CD4-positive, alpha-beta T cell treated with Interleukin-10 for 1 hour (primary cell): ENCODE results near the gene KRTAP1-1.
"Not testable (repeated sequence)": the region's sequence is repeated elsewhere in the genome, so short reads cannot be mapped to it uniquely, and the experiment has no call there.

Experiments used
- DNase-seq: peaks from one replicate; pipeline ENCODE4 v3.0.0-alpha.2; 2020

The KRTAP1-1 gene

GRCh38 chr17:41055130-41055529, 13.9 kb upstream of the KRTAP1-1 start, which contains the start of gene KRTAP2-2:
Gene KRTAP2-2, minus strand, starts transcription at chr17:41055230. Its CDS starts 19 bp downstream, at chr17:41055211.
- not testable (repeated sequence) for DNase-seq

DNA sequence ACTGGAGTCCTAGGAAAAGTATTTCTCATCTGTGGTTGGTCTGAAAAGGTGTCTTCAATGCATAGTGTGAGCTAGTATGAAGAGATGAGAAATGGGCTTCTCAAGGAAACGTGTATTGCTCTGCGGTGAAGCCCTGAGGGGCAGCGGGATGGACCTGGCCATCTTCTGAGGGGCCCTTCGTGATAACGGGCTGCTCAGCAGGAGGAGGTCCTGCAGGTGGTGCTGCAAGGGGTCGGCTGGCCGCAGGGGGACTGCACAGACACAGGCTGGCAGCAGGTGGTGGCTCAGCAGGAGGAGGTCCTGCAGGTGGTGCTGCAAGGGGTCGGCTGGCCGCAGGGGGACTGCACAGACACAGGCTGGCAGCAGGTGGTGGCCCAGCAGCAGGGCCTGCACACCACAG, 13.3 kb upstream of the KRTAP1-1 start:
- not testable (repeated sequence) for DNase-seq

DNA sequence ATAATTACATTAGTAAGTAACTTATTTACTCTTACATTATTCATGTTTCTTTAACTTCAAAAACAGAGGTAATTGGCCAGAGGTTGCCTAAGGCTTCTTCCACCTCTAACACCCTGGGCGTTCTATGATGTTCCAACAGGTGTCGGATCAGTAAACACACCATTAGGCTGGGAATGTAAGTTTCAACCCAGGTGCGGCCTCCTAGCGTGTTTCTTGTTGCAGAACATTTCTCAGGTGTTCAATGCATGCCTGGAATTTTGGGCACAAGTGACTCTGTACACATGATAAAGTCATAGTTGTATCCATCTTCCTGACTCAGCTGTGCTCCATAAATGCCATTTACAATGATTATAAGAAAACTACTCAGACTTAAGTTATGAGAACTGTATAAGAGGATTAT, 12.8 kb upstream of the KRTAP1-1 start:
- DNase-seq, result no peak

GRCh38 chr17:41052566-41052965, 11.3 kb upstream of the KRTAP1-1 start:
- no peak for DNase-seq

- no peak for DNase-seq
These were observed 7.9 kb upstream of the KRTAP1-1 start for GRCh38 chr17:41049110-41049509.

DNA sequence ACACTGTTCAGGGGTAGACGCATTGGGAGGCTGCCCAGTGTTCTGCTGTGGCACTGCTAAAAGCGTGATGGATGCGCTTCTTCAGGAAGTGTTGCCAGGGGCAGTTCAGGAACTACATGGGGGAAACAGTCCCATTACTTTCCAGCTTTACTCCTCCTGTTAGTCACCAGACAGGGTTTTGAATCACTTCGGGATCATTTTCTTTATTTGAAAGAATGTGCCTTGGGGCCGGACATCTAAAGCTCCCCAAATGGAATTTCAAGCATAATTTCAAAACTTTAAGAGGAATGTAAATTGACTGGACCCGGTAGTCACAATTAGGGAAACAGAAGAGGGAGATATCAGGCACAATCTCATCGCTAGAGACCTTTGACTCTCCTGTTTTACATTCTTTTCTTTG, 7.2 kb upstream of the KRTAP1-1 start:
- no peak for DNase-seq

GRCh38 chr17:41046735-41047465, 5.7 kb upstream of the KRTAP1-1 start, which contains the start of gene KRTAP2-1:
Gene KRTAP2-1, minus strand, starts transcription at chr17:41047316. Its CDS starts 49 bp downstream, at chr17:41047267.
- DNase-seq, result not testable (repeated sequence)

GRCh38 chr17:41042953-41043352, 1.7 kb upstream of the KRTAP1-1 start:
- no peak for DNase-seq

DNA sequence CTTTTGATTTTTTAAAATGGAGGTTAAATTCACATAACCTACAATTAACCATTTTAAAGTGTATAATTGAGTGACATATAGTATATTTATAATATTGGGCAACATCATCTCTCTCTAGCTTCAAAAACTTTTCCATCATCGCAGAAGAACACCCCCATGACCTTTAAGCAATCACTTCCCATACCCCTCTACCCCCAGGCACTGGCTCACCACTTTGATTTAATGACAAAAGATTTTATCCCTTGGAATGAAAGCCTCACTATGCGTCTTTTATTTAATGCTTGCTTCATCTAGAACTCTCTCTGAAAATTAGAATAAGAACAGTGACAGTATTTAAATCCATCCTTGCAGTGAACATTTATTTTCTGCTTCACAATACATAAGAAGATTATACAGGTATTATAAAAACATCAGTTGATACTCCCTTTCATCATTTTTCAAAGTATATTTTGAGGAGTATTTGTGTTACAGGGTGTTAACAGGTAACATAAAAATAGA, 3.3 kb downstream of the KRTAP1-1 start:
- DNase-seq, result no peak

DNA sequence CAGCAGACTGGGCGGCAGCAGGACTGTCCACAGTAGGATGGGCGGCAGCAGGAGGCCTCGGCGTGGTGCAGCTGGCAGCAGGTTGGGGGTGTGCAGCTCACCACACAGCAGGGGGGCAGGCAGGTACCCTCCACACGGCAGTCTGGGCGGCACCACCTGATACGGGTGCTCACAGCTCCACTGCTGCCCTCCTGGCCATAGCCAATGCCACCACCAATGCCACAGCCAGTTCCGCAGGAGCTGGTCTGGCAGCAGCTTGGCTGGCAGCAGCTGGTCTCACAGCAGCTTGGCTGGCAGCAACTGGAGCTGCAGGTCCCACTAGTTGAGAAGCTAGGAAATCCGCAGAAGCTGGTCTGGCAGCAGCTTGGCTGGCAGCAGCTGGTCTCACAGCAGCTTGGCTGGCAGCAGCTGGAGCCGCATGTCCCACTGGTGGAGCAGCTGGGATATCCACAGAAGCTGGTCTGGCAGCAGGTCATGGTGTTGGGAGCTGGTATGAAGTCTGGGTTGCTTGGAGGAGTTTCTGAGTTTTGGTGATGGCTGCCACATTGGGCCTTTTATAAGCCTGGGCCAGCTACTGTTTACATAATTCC, 6.8 kb downstream of the KRTAP1-1 start, which contains the start of gene KRTAP1-3:
TSS of gene KRTAP1-3 (minus strand) at position 529 of the 590 bp plus-strand sequence. CDS start at position 476, 53 bp downstream.
- not testable (repeated sequence) for DNase-seq

- no peak for DNase-seq
These were observed 11.5 kb downstream of the KRTAP1-1 start, which contains the start of gene KRTAP1-4 for GRCh38 chr17:41029633-41030245. Gene KRTAP1-4, minus strand, starts transcription at chr17:41030195. Its CDS starts 117 bp downstream, at chr17:41030078.

GRCh38 chr17:41026715-41027471, 14.4 kb downstream of the KRTAP1-1 start, which contains the start of gene KRTAP1-5:
Gene KRTAP1-5, minus strand, starts transcription at chr17:41027208. Its CDS starts 53 bp downstream, at chr17:41027155.
- DNase-seq, result no peak

- no peak for DNase-seq
These were observed 16.6 kb downstream of the KRTAP1-1 start for GRCh38 chr17:41024697-41025096.

DNA sequence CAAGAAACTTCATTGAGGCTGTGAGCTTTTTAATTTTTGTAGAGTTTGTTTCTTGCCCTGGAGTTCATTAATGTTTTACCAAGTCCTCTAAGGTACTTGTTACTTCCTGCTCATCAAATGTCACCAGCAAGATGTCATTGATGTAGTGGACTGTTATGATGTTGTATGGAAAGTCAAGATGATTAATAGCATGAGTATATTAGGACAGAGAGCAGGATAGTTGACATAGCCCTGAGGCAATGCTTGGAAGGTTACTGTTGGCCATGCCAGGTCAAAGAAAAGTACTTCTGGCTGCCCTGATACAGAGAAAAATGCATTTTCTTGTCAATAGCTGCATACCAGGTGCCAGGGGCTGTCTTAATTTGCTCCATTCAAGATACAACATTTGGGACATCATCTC, 20.9 kb downstream of the KRTAP1-1 start:
- DNase-seq, result no peak

GRCh38 chr17:41019415-41019814, 21.8 kb downstream of the KRTAP1-1 start:
- DNase-seq, result no peak

GRCh38 chr17:41018541-41018940, 22.7 kb downstream of the KRTAP1-1 start:
- DNase-seq, result no peak

GRCh38 chr17:41016578-41017215, 24.6 kb downstream of the KRTAP1-1 start:
- no peak for DNase-seq

DNA sequence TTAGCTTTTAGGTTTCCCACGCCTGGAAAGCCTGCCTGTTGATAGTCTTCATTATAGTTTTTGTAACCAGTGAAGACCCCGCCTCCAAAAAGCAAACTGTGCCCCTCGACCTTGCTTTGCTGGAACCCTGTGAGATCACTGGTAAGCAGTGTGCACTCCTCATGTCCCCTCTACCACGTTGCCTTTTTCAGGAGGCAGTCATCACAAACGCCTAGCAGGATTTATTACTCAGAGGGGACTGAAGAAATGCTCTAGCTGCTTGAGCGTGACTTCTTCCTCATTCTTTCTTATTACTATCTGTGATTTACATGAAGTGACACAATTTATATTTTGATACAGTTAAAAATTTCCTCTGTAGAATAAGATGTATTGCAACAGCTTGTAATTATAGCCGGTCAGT, 25.8 kb downstream of the KRTAP1-1 start:
- no peak for DNase-seq

- no peak for DNase-seq
These were observed 27.6 kb downstream of the KRTAP1-1 start for GRCh38 chr17:41013606-41014005.

GRCh38 chr17:41013181-41013580, 28.1 kb downstream of the KRTAP1-1 start:
- DNase-seq, result no peak

DNA sequence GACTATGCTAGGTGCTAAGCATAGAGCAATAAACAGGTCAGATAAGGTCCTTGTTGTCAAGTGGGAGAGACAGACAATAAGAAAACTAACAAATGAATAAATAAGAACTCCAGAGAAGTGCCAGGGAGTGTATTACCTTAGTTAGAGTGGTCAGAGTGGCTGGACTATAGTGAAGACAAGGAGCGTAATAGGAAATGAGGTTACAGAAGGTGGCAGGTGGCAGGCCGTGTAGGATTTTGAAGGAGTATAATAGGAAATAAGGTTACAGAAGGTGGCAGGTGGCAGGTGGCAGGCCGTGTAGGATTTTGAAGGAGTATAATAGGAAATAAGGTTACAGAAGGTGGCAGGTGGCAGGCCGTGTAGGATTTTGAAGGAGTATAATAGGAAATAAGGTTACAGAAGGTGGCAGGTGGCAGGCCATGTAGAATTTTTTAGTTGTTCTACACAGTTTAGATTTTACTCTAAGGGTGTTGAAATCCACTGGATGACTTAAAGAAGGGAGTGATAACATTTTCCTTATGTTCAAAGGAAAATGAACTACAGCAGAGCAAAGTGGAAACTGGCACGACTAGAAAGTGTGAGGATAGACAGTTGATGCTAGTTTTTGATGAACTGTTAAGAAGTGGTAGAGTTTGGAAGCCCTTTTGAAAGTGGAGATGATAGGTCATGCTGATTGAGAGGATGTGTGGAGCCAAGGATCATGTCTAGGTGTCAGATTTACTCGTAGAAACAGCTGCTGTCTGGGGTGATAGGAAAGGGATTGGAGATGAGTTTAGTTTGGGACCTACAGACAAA, 28.7 kb downstream of the KRTAP1-1 start:
- DNase-seq, result no peak
